ENCODE data around the gene RPLP1. TPM values are rescaled to one million over a fixed set of nuclear protein-coding genes. Genes with fewer than 3 reads are reported as not detected.
"Not testable (repeated sequence)": the region's sequence is repeated elsewhere in the genome, so short reads cannot be mapped to it uniquely, and the experiment has no call there.

RPLP1 gene
- total RNA-seq, 1 donor from 2014 or later, result 2,110 TPM

GRCh38 chr15:69439623-69440022 is 13.0 kb upstream of the RPLP1 start:
- ATAC-seq, result no peak

- no peak for ATAC-seq
Measured at GRCh38 chr15:69443032-69443611, 9.5 kb upstream of the RPLP1 start.

- no peak for ATAC-seq
Measured at GRCh38 chr15:69444686-69445085, 7.9 kb upstream of the RPLP1 start.

- no peak for ATAC-seq
Measured at GRCh38 chr15:69446953-69447352, 5.7 kb upstream of the RPLP1 start.

- ATAC-seq, result not testable (repeated sequence)
Measured at GRCh38 chr15:69450221-69450620, 2.4 kb upstream of the RPLP1 start.

GRCh38 chr15:69450968-69451695 is 1.5 kb upstream of the RPLP1 start:
- ATAC-seq, result no peak

GRCh38 chr15:69451951-69452691 is 497 bp upstream of the RPLP1 start:
- peak; percentile 20 for ATAC-seq

GRCh38 chr15:69454953-69455352 is 2.3 kb downstream of the RPLP1 start:
- no peak for ATAC-seq

- no peak for ATAC-seq
Measured at GRCh38 chr15:69456208-69457166, 3.9 kb downstream of the RPLP1 start.

- no peak for ATAC-seq
Measured at GRCh38 chr15:69457304-69458280, 5.0 kb downstream of the RPLP1 start.

- no peak for ATAC-seq
Measured at GRCh38 chr15:69459066-69459465, 6.4 kb downstream of the RPLP1 start.

- no peak for ATAC-seq
Measured at GRCh38 chr15:69460481-69460880, 7.9 kb downstream of the RPLP1 start.

GRCh38 chr15:69462030-69462492 is 9.4 kb downstream of the RPLP1 start:
- ATAC-seq, result peak; percentile 12

GRCh38 chr15:69462493-69463181 is 10.0 kb downstream of the RPLP1 start:
- peak; percentile 91 for ATAC-seq

GRCh38 chr15:69463182-69463756 is 10.7 kb downstream of the RPLP1 start:
- no peak for ATAC-seq

GRCh38 chr15:69465253-69465652 is 12.6 kb downstream of the RPLP1 start:
- no peak for ATAC-seq

GRCh38 chr15:69466733-69467132 is 14.1 kb downstream of the RPLP1 start:
- ATAC-seq, result no peak

- ATAC-seq, result peak; percentile 2
Measured at GRCh38 chr15:69467636-69468035, 15.0 kb downstream of the RPLP1 start.

- ATAC-seq, result peak; percentile 63
Measured at GRCh38 chr15:69468241-69469121, 15.9 kb downstream of the RPLP1 start.
